HepG2 (cell line): Measurements from ENCODE around the gene PPIL3. TPM values are rescaled to one million over a fixed set of nuclear protein-coding genes. Genes with fewer than 3 reads are reported as not detected.

ENCODE experiments used
- AHR ChIP-seq: IDR thresholded peaks from 2 replicates; pipeline ENCODE4 v1.6.1; 2018; ENCODE audit warnings: missing genetic modification reagents, missing compliant biosample characterization
- CHCHD3 ChIP-seq: sonication (generic); formaldehyde crosslinking; IDR thresholded peaks from 2 replicates; pipeline ENCODE4 v1.8.0; 2022; ENCODE audit warnings: mild to moderate bottlenecking, missing genetic modification reagents, moderate library complexity
- DBP ChIP-seq: sonication (generic); formaldehyde crosslinking; IDR thresholded peaks from 2 replicates; pipeline ENCODE4 v1.4.0; 2020; ENCODE audit warnings: missing genetic modification reagents; ENCODE audit errors: not compliant biosample characterization
- GATAD2A ChIP-seq: IDR thresholded peaks from 2 replicates; pipeline ENCODE4 v1.6.1; 2016
- HOXA5 ChIP-seq: sonication (generic); formaldehyde crosslinking; IDR thresholded peaks from 2 replicates; pipeline ENCODE4 v1.4.0; 2020; ENCODE audit warnings: missing genetic modification reagents
- RNF219 ChIP-seq: sonication (generic); formaldehyde crosslinking; IDR thresholded peaks from 2 replicates; pipeline ENCODE4 v1.5.0; 2020; ENCODE audit warnings: mild to moderate bottlenecking, missing genetic modification reagents
- SP1 ChIP-seq, 2 experiments: fragments of 450-650 bp in 1 of 2; sonication (generic) in 1 of 2; formaldehyde crosslinking in 1 of 2; IDR thresholded peaks; 2 replicates each; pipeline versions ENCODE4 v1.4.0 to v1.6.1; 2016 to 2020; ENCODE audit warnings: missing genetic modification reagents in 1 of 2
- SP140L ChIP-seq: sonication (generic); formaldehyde crosslinking; IDR thresholded peaks from 2 replicates; pipeline ENCODE4 v1.4.0; 2020; ENCODE audit warnings: missing genetic modification reagents, borderline replicate concordance
- THAP9 ChIP-seq: sonication (generic); formaldehyde crosslinking; IDR thresholded peaks from 2 replicates; pipeline ENCODE4; 2020; ENCODE audit warnings: missing genetic modification reagents, mild to moderate bottlenecking, borderline replicate concordance
- THRA ChIP-seq: sonication (generic); formaldehyde crosslinking; IDR thresholded peaks from 2 replicates; pipeline ENCODE4 v1.4.0; 2020; ENCODE audit warnings: missing genetic modification reagents, borderline replicate concordance
- ZBTB42 ChIP-seq: sonication (generic); formaldehyde crosslinking; IDR thresholded peaks from 2 replicates; pipeline ENCODE4 v1.5.0; 2020; ENCODE audit warnings: mild to moderate bottlenecking, missing genetic modification reagents
- ZFAT ChIP-seq: sonication (generic); formaldehyde crosslinking; conservative IDR thresholded peaks from 2 replicates; pipeline ENCODE4 v1.8.1; 2023; ENCODE audit warnings: missing genetic modification reagents, inconsistent platforms
- ZKSCAN8 ChIP-seq: IDR thresholded peaks from 2 replicates; pipeline ENCODE4 v1.6.1; 2016; ENCODE audit warnings: borderline replicate concordance, missing genetic modification reagents, missing compliant biosample characterization
- ZNF326 ChIP-seq: sonication (generic); formaldehyde crosslinking; IDR thresholded peaks from 2 replicates; pipeline ENCODE4 v1.4.0; 2020; ENCODE audit warnings: missing genetic modification reagents, borderline replicate concordance
- ZNF691 ChIP-seq: sonication (generic); formaldehyde crosslinking; IDR thresholded peaks from 2 replicates; pipeline ENCODE4 v1.4.0; 2020; ENCODE audit warnings: missing genetic modification reagents, low read depth, mild to moderate bottlenecking, borderline replicate concordance
- polyA plus RNA-seq, 8 experiments: library from polyadenylated mRNA; depleted of rRNA in 3 of 8; stranded (reverse) in 7 of 8; unstranded in 1 of 8; fragments of >200 nt; fragmentation: Illumina TruSeq in 4 of 8; extraction: Trizol in 4 of 8; gene quantifications; 2 replicates each; pipeline versions ENCODE4 v1.2.1 to v1.2.3, GENCODE V29; 2011 to 2016; ENCODE audit warnings: low read depth in 4 of 8, missing spikeins in 1 of 8, mixed read lengths in 1 of 8; ENCODE audit not compliant: insufficient read depth in 1 of 8
- total RNA-seq, 5 experiments: library from RNA; depleted of rRNA; stranded (reverse); fragments of >200 nt; fragmentation: Illumina TruSeq; extraction: Trizol; gene quantifications; 2 replicates each; pipeline ENCODE4 v1.2.3, GENCODE V29; 2016; ENCODE audit warnings: low read depth in 1 of 5
- TF ChIP-seq, protein P1 (sequence below): sonication (generic); formaldehyde crosslinking; IDR thresholded peaks from 2 replicates; pipeline ENCODE4 v1.4.0; 2020; ENCODE audit warnings: missing genetic modification reagents, borderline replicate concordance

Gene PPIL3
- total and polyA plus RNA-seq, 2 of the 13 experiments (the other 11 are each of a cell fraction or from before 2014, with no cell fraction given), result 98.7 to 107 TPM

GRCh38 chr2:200864176-200865034, 24.5 kb downstream of the PPIL3 start, which contains the start of gene CLK1 (continued):
- TF ChIP-seq THRA (CRISPR knock-in tag) (peak; percentile 85; the same call in 1 of the 2 replicates), CHCHD3 (peak; percentile 94; the same call in 1 of the 2 replicates), GATAD2A (peak; percentile 72; the same call in 1 of the 2 replicates), ZNF691 (CRISPR knock-in tag) (peak; percentile 93; the same call in 1 of the 2 replicates), SP1 (IDR thresholded peaks at IDR 0.05) (no peak), SP1 (CRISPR knock-in tag; IDR thresholded peaks at IDR 0.05) (peak; percentile 93), THAP9 (CRISPR knock-in tag) (peak; percentile 97), HOXA5 (peak; percentile 98), RNF219 (peak; percentile 82; the same call in 1 of the 2 replicates), ZNF326 (CRISPR knock-in tag) (no peak), AHR (CRISPR knock-in tag) (peak; percentile 80; the same call in 1 of the 2 replicates), ZKSCAN8 (CRISPR knock-in tag) (peak; percentile 91), DBP (peak; percentile 98), ZBTB42 (CRISPR knock-in tag) (peak; percentile 86; the same call in 1 of the 2 replicates), SP140L (CRISPR knock-in tag) (peak; percentile 81; the same call in 1 of the 2 replicates), ZFAT (CRISPR knock-in tag) (peak; percentile 94)
- TF ChIP-seq, protein P1, sequence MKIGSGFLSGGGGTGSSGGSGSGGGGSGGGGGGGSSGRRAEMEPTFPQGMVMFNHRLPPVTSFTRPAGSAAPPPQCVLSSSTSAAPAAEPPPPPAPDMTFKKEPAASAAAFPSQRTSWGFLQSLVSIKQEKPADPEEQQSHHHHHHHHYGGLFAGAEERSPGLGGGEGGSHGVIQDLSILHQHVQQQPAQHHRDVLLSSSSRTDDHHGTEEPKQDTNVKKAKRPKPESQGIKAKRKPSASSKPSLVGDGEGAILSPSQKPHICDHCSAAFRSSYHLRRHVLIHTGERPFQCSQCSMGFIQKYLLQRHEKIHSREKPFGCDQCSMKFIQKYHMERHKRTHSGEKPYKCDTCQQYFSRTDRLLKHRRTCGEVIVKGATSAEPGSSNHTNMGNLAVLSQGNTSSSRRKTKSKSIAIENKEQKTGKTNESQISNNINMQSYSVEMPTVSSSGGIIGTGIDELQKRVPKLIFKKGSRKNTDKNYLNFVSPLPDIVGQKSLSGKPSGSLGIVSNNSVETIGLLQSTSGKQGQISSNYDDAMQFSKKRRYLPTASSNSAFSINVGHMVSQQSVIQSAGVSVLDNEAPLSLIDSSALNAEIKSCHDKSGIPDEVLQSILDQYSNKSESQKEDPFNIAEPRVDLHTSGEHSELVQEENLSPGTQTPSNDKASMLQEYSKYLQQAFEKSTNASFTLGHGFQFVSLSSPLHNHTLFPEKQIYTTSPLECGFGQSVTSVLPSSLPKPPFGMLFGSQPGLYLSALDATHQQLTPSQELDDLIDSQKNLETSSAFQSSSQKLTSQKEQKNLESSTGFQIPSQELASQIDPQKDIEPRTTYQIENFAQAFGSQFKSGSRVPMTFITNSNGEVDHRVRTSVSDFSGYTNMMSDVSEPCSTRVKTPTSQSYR (CRISPR knock-in tag), result peak; percentile 54; the same call in 1 of the 2 replicates
